ENCODE results near the gene SFSWAP. TPM values are rescaled to one million over a fixed set of nuclear protein-coding genes. Genes with fewer than 3 reads are reported as not detected.

The SFSWAP gene
- polyA plus RNA-seq, 3 donors: 38.9 to 42.7 (median 39.5) TPM

DNA sequence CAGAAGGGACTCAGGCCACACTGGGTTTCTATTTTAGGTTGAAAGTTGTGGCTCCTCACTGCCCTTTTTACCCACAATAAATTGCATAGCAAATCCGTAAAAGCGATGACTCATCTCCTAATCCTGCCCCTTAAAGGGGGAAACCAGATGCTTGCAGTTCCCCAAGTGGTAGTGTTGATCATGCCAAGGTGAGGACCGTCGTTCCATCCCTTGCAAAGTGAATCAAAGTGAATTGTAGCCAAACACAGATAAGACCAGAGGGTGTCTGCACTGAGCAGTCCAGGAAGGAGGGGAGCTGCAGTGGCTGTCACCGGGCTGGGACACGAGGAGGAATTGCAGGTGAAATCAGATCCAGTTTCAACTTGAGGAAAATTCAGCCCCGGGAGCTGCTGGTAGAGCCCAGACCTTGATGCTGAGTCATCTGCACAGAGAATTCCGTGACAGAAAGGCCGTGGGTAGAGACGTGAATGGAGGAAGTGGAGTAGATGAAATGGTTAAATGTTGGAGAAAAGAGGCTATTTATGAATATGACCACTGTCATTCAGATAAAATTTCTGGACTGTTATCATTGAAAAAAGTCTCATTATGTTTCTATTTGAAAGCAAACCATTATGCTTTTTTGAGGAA is 73.1 kb downstream of the SFSWAP start:
- no peak for DNase-seq (ENCODE audit: low read depth in 3 of 3, low spot score in 2 of 3)

DNA sequence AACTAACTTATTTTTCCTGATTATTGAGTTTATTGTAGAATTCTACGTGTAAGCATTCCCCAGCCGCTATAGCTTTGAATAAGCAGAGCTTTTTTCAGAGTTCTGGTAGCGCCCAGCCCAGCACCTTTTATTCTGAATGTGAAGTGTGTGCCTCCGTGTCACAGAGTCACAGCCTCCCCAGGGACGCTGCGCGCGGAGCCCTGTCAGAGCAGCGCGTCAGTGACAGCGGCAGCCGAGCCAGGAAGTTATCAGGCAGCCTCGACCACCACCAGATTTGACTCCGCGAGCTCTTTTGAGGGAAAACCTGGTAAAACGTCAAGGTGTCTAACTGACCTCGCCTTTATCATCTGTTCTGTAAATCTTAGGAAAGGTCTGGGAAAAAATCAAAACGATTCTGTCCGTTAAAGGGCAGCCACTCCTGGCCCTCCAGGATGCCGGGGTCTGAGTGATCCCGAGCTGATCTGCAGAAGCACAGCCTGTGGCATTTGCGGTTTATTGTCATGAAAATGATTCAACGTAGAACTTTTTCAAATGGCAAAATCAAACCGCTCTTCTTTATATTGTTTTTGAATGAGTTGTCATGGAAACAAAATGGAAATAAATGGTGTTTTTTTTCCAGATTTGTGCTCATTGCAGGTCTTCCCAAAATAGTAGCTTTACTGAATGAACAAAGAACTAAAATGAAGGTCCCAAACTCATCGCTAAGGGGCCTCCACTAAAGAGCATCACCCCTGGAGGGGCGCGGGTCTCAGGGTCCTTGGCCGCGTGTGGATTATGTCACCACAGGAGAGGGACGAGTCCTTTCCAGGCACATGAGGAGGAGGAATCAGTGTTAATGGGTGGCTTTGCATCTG is 74.2 kb downstream of the SFSWAP start:
- no peak for DNase-seq (ENCODE audit: low read depth in 3 of 3, low spot score in 2 of 3)

DNA sequence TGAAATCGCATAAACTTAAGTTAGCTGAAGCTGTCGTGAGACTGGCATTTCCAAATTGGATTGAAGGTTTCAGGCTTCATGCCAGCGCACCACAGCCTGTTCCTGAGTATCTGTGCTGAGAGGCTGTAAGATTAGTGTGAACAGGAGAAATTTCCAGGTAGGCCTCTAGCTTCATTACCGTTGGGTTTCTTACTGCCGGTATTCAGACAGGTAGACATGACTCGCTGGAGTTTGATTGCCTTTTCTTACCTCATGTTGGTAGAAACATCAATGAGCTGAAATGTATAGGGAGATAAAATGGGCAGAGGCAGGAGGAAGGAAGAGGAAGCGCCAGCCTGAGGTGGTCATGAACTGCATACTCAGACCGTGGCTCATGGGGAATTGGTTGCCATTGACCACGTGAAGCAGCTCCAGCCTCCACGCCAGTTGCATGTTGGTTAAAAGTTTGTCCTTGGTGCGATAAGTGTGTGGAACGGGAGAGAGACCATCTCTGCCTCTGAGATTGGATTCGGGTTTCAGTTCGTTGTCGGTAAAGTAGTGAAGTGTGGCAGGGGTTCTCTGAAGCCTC is 75.0 kb downstream of the SFSWAP start:
- no peak for DNase-seq (ENCODE audit: low read depth in 3 of 3, low spot score in 2 of 3)

DNA sequence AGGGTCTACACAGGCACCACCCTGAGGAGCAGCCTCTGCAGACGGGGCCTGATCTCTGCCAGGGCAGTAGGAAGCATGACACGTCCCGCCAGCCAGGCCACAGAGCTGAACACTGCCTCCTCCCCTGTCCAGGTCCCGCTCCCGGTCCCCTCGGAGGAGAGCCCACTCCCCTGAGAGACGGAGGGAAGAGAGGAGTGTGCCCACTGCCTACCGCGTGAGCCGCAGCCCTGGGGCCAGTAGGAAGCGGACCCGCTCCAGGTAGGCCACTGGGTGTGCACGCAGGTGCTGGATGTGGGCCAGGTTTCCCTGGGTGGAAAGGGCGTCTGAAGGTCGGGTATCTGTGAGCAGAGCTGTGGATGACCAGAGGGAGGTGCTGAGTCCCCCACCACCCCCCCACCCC is 75.4 kb downstream of the SFSWAP start:
- DNase-seq (ENCODE audit: low read depth in 3 of 3, low spot score in 2 of 3): no peak

DNA sequence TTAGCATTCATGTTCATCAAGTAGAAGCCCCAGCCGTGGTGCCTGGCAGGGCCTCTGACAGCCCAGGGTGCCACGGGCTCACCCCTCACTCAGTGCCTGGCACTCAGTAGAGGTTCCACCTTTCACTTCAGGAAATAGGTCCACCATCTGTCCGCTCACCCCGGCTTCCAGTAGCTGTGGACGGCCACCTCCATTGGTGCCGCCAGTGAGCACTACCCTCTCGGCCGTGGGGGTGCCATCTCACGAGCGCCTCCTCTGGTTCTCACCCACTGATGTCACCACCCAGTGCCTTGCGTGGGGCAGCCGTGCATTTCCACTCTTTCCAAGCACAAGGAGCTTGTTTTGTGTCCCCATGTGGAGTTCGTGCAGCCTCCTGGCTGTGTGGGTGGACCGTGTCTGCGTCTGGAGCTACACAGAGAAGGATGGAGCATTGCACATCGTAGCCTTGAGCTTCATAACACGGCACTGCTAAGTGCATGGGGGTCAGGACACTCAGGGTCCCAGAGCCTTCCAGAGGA is 76.3 kb downstream of the SFSWAP start:
- DNase-seq (ENCODE audit: low read depth in 3 of 3, low spot score in 2 of 3): no peak

DNA sequence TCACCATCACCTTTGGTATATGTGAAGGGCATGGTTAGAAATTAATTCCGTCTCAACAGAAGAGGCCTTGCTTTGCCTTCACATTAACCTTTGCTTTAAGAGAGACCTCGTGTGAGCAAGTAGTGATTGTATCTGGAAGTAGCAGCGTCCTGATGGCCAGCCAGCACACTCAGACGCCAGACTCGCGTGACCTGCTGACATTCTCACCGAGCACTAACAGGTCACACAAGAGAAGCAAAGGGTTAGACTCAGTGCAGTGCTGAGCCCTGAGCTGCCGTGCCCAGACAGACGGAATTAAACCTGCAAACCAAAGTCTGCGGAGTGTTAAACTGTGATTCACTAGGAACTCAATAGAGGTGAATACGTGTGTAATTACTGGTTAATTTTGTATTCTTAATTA is 77.2 kb downstream of the SFSWAP start:
- DNase-seq (ENCODE audit: low read depth in 3 of 3, low spot score in 2 of 3): no peak

DNA sequence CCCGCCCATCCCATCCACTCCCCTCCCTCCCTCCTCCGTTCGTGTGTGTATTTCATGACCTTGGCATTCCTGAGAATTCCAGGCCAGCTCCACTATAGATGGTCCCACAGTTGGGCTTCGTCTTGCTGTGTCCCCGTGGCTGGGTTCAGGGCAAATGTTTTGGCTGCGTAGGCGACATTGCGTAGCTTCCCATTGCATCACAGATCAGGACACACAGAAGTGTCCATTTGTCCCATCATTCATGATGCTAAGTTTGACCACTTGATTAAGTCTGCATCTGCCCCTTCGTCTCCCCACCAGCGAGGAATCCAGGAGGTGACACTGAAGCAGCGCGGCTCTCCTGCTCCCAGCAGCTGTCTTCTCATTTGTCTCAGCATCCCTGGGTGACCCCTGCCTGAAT is 78.7 kb downstream of the SFSWAP start:
- no peak for DNase-seq (ENCODE audit: low read depth in 3 of 3, low spot score in 2 of 3)

DNA sequence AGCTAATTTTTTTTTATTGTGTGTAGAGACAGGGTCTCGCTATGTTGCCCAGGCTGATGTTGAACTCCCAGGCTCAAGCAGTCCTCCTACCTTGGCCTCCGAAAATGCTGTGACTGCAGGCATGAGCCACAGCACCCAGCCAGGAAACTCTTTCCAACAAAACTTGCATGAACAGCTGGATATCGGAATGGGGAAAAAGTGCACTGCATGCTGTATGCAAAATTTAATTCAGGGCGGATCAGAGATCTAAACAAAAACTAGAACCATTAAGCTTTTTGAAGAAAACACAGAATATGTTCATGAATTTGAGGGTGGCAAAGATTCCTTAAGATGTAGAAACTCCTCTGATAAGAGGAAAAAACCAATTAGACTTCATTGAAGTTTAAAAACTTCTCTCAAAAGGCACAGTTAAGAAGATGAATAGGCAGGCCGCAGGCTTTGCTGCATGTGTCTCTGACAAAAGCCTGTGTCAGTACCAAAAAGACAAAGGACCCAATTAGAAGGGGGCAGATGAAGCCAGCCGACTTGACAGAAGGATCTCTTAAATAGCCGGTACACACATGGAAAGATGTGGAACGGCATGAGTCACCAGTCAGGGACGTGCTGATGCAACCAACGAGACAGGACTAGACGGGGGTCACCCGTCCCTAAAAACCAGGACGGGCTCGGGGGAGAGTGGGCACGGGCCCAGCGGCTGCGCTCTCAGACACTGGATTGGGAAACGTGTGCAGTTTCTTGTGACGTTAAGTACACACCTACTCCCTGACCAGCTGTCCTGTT is 82.5 kb downstream of the SFSWAP start:
- no peak for DNase-seq (ENCODE audit: low read depth in 3 of 3, low spot score in 2 of 3)

DNA sequence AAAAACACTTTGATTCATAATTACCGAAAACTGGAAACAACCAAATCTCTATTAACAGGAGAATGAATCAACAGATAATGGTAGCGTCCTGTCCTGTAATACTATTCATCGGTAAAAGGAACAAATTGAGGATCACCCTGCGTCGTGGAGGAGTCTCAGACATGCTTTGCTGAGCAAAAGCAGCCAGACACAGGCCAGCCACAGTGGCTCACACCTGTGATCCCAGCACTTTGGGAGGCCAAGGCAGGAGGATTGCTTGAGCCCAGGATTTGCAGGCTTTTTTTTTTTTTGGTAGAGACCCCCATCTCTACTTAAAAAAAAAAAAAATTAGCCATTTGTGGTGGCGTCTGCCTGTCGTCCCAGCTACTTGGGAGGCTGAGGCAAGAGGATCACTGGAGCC is 83.2 kb downstream of the SFSWAP start:
- DNase-seq (ENCODE audit: low read depth in 3 of 3, low spot score in 2 of 3): no peak

DNA sequence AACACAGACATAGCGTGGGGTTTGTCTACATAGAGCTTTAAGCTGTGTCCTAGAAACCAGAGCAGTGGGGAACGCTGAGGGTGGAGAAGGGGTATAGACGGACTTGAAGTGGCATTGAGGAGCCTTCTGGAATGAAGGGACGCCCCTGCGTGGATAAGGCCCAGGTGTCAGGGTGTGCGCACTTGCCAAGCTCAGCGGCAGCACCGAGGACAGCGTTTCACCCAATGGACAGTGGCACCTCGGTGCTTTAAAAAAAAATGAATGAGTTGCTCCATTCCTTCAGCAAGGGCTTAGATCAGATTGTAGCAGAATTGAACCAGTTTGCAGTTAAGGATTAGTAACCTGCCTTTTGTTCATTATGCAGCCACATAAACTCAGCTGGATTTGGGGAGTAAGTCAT is 83.7 kb downstream of the SFSWAP start:
- no peak for DNase-seq (ENCODE audit: low read depth in 3 of 3, low spot score in 2 of 3)

DNA sequence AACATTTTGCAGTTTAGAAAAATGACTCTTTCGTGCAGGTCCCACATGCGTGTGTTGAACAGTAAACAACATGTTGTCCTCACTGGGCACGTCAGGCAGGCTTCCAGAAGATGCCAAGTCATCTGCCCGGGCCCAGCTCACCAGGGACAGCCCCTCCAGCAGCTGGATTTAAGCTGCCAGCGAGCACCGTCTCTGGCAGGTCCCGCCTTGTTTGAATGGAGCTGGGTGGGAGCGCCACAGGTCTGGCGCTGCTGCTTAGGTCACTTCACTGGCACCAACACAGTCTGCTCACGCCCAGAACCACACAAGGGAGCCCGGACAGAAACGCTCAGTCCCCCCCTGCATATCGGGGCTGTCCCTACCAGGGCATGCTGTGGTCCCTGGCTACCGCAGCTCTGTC is 84.2 kb downstream of the SFSWAP start:
- no peak for DNase-seq (ENCODE audit: low read depth in 3 of 3, low spot score in 2 of 3)

DNA sequence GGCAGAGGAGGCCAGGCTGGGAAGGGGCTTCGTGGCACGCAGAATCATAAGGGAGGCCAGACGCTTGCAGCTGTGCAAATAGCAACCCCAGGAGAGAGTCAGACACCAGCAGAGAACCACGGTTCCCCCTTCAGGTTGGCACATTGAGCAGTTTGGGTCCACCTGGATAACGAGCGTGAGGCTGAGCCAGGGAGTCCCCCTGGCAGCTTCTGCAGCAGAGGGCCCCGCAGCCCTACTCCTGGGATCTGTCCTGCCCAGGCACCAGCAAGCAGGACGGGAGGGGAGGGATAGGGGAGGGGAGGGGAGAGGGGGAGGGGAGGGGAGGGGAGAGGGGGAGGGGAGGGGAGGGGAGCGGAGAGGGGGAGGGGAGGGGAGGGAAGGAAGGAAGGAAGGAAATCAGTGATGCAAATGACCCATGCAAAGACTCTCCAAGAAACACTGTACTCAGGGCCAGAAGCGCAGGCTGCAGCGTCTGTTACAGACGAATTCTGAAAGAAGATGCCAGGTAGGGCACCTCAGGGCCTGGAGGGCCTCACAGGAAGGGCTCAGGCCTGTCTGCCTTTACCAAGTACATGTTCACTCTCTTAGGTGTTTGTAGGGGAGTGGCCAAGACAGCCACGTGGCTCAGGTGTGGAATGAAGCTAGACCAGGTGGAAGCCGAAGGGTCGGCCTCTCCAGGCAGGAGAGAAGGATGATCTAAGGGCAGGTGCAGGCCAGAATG is 85.0 kb downstream of the SFSWAP start:
- DNase-seq (ENCODE audit: low read depth in 3 of 3, low spot score in 2 of 3): no peak

DNA sequence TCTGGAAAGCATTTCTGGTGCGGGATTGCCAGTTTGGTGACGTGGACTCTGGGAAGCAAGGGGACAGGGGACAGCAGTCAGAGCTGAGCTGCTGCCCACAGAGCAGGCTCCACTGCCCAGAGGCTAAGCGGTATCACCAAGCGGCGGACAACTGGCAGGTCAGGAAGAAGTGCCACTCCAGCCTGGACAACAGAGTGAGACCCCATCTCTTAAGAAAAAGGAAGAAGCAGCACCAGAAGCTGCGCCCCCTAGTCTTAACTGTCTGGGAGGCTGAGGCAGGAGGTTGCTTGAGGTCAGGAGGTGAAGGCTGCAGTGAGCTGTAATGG is 85.5 kb downstream of the SFSWAP start:
- no peak for DNase-seq (ENCODE audit: low read depth in 3 of 3, low spot score in 2 of 3)

DNA sequence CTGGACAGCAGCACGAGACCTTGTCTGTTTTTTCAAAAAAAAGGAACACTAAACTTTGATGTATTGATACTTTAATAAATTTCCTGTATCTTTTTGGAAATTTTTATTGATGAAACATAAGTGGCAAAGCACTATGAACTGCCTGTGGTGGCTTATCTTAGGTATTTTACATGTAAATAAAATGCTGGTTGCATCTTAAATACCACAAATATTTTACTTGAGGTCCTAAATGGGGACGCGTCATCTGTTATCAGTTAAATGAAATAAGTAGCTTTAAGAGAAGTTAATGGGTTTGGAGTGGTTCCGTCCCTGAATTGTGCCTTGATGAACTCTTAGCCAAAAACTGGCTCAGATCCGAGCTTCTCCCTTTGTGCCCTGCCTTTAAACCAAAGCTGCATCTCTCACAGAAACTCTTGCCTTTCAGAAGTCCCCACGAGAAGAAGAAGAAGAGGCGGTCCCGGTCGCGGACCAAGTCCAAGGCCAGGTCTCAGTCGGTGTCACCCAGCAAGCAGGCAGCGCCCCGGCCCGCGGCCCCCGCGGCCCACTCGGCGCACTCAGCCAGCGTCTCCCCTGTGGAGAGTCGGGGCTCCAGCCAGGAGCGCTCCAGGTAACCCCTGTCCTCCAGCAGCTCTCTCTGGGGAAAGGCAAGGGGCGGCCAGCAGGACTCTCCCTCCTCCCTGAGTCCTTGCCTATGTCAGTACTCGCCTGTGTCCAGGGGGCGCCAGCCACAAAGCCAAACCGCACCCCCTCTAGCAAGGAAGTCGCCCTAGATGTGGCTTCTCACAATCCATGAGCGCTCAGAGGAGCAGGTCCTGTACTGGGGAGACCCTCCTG is 86.1 kb downstream of the SFSWAP start:
- DNase-seq (ENCODE audit: low read depth in 3 of 3, low spot score in 2 of 3): no peak

DNA sequence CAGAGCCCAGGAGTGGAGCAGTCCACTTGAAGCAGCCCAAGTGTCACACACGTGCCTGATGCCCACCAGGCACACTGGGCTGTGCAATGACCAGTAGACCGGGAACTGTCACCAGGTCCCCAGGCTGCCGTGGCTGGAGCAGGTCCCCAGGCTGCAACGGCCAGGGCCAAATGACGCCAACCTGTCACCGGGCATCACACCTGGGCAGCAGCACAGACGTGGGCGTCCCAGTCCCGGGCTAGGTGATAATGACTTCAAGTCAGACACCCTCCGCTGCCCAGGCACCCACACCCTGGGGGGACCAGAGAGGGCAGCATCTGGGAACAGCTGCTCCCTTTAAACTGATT is 86.7 kb downstream of the SFSWAP start:
- DNase-seq (ENCODE audit: low read depth in 3 of 3, low spot score in 2 of 3): no peak

DNA sequence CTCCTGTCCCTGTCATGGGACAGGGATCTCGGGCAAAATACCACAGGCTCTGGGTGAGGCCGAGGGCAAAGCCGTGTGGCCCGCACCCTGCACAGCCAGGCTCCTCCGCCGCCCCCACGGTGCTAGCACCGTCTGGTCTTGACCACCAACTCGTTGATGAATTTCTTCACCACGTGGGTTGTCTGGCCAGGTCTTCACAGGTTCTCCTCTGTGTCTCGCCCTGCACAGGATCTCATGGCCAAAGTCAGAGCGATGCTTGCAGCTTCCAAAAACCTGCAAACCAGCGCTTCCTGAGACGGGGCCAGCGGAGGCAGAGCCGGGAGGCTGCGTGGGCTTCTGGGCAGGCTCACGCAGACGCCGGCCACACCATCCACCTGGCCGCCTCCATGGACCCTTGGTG is 88.3 kb downstream of the SFSWAP start:
- no peak for DNase-seq (ENCODE audit: low read depth in 3 of 3, low spot score in 2 of 3)

DNA sequence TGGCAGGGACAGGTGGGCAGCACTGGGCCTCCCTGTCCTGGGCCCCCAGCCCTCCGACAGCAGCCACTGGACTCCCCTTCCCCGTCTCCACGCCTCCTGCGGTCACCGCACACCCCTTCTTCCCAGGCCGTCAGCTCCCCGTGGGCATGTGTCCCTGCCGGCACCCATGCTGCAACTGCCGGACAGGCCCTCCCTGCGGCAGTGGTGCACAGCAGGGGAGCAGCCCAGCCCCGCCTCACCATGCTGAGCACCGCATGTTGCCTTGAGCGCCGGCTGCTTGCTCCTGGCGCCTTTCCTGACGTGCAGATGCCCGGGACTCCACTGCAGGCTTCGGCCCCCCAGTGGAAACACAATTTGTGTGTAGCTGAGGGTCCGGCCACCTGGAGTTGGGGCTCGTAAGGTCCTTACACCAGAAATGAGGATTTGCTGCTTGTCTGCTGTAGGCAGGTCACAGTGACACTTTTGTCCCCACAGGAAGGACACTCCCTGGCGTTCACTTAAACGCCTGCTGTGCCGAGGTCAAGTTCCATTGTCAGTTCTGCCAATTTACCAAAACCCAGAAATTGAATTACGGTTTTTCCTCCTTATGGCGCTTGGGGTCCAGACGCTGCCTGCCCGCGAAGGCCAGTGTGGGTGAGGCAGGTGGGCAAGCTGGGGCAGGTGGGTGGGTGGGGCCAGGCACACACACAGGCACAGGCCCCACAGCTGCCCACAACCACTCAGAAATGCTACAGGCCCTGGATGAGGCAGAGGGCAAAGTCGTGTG is 89.1 kb downstream of the SFSWAP start:
- DNase-seq (ENCODE audit: low read depth in 3 of 3, low spot score in 2 of 3): no peak

DNA sequence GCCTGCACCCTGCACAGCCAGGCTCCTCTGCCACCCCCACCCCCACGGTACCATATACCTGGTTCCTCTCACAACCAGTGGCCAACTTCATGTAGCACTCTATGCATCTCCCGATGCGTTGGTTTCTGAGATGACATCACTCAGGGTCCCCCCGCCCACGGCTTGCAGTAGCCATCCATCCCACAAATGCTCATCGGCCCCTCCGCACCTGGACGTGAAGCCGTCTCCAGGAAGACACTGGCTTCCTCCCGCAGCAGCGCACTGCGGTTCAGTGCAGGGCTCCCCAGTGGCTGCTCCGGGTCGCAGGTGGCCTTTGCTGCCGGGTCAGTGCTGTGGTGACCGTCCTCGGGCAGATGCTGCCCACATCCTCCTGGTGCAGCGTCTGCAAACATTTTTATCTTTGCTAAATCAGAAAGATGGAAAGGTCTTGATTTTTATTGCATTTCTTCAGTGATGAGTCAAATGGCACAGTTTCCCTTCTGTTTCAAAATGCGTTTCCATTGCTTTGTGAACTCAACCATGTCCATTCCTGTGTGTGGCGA is 89.8 kb downstream of the SFSWAP start:
- DNase-seq (ENCODE audit: low read depth in 3 of 3, low spot score in 2 of 3): no peak

All from right renal cortex interstitium (tissue), 3 donors.